Psoas muscle (tissue), 8 donors: ENCODE data around the gene ATG3. TPM values are rescaled to one million over a fixed set of nuclear protein-coding genes. Genes with fewer than 3 reads are reported as not detected.
A peak's percentile ranks its signal among the peaks of the same experiment; 100 is the strongest.
"Not testable (repeated sequence)": the region's sequence is repeated elsewhere in the genome, so short reads cannot be mapped to it uniquely, and the experiment has no call there.

Source experiments
- ATAC-seq, 4 donors: fragments of 200-7000 bp; cut with Tn5 transposase; one replicate each; pipeline ENCODE4 v1.9.1; 2020; ENCODE audit warnings: moderate library complexity in 3 of 4, mild to moderate bottlenecking in 2 of 4
- DNase-seq, 2 donors: peaks; one replicate each; pipeline ENCODE4 v3.0.0-alpha.2; 2020
- H3K27ac ChIP-seq: fragments of 200-600 bp; one replicate; pipeline ENCODE4 v1.8.0; 2022
- H3K27me3 ChIP-seq, 3 donors: fragments of 200-600 bp in 1 of 3; one replicate each; pipeline versions ENCODE4 v1.6.1 to v1.8.0; 2013 to 2022; ENCODE audit warnings: low read length in 2 of 3, mild to moderate bottlenecking in 2 of 3, moderate library complexity in 1 of 3; ENCODE audit not compliant: insufficient read depth in 3 of 3
- H3K36me3 ChIP-seq, 2 donors: fragments of 200-600 bp in 1 of 2; one replicate each; pipeline versions ENCODE4 v1.6.1 to v1.8.0; 2013 to 2022; ENCODE audit warnings: low read depth in 1 of 2, mild to moderate bottlenecking in 1 of 2, moderate library complexity in 1 of 2; ENCODE audit not compliant: insufficient read depth in 1 of 2
- H3K4me1 ChIP-seq: fragments of 200-600 bp; one replicate; pipeline ENCODE4 v1.8.0; 2022
- H3K4me3 ChIP-seq: fragments of 200-600 bp; one replicate; pipeline ENCODE4 v1.8.0; 2022; ENCODE audit warnings: mild to moderate bottlenecking
- H3K9me3 ChIP-seq: fragments of 200-600 bp; one replicate; pipeline ENCODE4 v1.8.0; 2022
- CTCF ChIP-seq: fragments of 200-600 bp; IDR thresholded peaks from one replicate; pipeline ENCODE4 v1.8.0; 2022; ENCODE audit warnings: antibody characterized with exemption
- WGBS, 3 donors: extraction: QIAGEN DNeasy Blood & Tissue Kit; methylation state at CpG; one replicate each; pipeline versions ENCODE4 v1.1.6 to v1.1.7; 2013; 5-methylcytosine and 5-hydroxymethylcytosine counted together
- intact Hi-C, 2 donors: fragments of 100-400 bp; cut with DNase I; formaldehyde crosslinking; loops; one replicate each; pipeline versions ENCODE4 v1.11.0 to v1.14.2; 2022
- polyA plus RNA-seq, 3 donors: library from polyadenylated mRNA; stranded (reverse); fragments of 200-250 nt; gene quantifications; one replicate each; pipeline ENCODE4 v1.2.3, GENCODE V29; 2013
- total RNA-seq, 4 donors: library from RNA; stranded (reverse); fragmentation: NEBNext Ultra II Directional in 2 of 4; extraction: Animal tissue kit (Norgen Biotek cat#: 25700) in 2 of 4; gene quantifications; one replicate each; pipeline versions ENCODE4 v1.2.1 to v1.2.4, GENCODE V29; 2021 to 2023
- donor health status: healthy with polysubstance abuse.
- donor health status: DM: no; HTN: no; CAD: no; lungs with moderate emphysema.
- donor health status: Bipolar disorder and iron deficiency.
- donor health status: healthy.
- donor health status: DM: yes; HTN: yes; CAD: no.
- donor health status: DM: no; HTN: no; CAD: no.
- donor health status: DM: no; HTN: no; CAD: no.
- donor health status: DM: yes; HTN: yes; CAD: no.

ATG3 gene
- total and polyA plus RNA-seq, 7 donors, result 27.5 to 75.0 (median 31.9) TPM

DNA sequence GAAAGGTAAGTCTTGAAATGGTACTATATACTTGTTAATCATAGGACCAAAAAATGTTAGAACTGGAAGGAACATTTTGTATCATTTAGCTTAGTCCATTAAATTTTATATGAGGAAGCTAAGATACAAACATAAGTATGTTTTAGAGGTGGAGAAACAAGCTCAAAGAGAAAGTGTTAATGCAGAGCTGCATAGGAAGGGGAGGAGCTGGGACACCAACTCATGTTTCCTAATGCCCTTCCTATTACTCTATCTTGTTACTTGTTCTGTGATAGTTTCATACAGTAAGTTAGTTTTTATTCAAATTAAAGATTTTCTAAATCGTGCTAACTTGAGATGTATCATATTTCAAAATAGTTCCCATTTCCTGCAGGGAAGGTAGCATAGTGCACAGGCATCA is 7.5 kb upstream of the ATG3 start:
- H3K27me3 ChIP-seq, result no peaks in the 10 kb centered on the region
- ATAC-seq (no peak), DNase-seq (no peak)
- no peaks in the 10 kb centered on the region for H3K9me3 ChIP-seq
- TF ChIP-seq CTCF, result no peak
- 13 to 19% (median 19%) methylated on average over 1 of the region's 1 CpG for WGBS, 3 donors
- H3K27ac ChIP-seq, result no peak overlapping the region
- H3K4me1 ChIP-seq, result no peaks in the 10 kb centered on the region
- H3K4me3 ChIP-seq, result no peak overlapping the region
- intact Hi-C loops, result loop anchor here in 1 of 2 donors (10.0 kb wide), 1 partner anchor 416 kb away; no protein-coding TSS in a partner anchor
- peaks cover 2 to 91% of the 10 kb centered on the region in 2 donors for H3K36me3 ChIP-seq

DNA sequence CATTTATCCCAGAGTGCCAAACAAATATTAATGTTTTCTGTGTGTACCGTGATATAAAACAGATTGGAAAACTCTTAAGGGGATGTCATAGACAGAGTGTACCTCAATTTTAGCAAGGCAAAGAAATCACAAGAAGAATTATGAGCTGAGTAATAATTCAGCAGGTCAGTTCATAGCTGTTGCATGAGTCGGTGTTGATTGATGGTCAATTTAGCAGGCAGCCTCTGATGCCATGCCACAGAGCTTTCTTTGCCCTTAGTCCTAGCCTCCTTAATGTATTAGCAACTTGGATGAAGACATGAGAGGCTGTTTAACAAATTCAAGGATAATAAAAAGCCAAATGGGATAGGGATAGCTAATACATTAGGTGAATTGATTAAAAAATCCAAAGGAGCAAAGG is 6.9 kb upstream of the ATG3 start:
- H3K27me3 ChIP-seq, result no peaks in the 10 kb centered on the region
- intact Hi-C loops, result loop anchor here (1.0 to 10.0 kb wide), 2 partner anchors 16 to 416 kb away; no protein-coding TSS in a partner anchor
- peaks cover 2 to 91% of the 10 kb centered on the region in 2 donors for H3K36me3 ChIP-seq
- H3K27ac ChIP-seq, result no peak overlapping the region
- WGBS, 3 donors, result 82 to 88% (median 84%) methylated on average over 2 of the region's 2 CpGs
- DNase-seq (no peak), ATAC-seq (peak in 1 of 4 donors; percentile 68)
- no peaks in the 10 kb centered on the region for H3K4me1 ChIP-seq
- TF ChIP-seq CTCF, result no peak
- H3K9me3 ChIP-seq, result no peaks in the 10 kb centered on the region
- H3K4me3 ChIP-seq, result no peak overlapping the region

DNA sequence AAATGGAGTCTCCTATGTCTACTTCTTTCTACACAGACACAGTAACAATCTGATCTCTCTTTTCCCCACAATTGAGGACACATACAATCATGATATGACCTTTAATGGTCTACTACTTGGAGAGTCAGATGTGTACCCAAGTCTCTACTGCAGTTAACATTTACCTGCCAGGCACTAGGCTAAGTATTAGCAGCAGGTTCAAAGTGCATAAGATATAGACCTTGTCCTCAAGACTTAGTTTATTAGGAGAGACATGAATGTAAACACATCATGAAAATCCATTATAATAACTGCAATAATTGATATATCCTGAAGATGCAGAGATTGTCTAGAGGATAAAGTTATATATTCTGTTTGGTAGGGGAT is 3.2 kb upstream of the ATG3 start:
- H3K4me1 ChIP-seq, result peaks cover 15% of the 10 kb centered on the region
- ATAC-seq (no peak), DNase-seq (no peak)
- H3K9me3 ChIP-seq, result no peaks in the 10 kb centered on the region
- no peak overlapping the region for H3K4me3 ChIP-seq
- H3K36me3 ChIP-seq, result peaks cover 2 to 57% of the 10 kb centered on the region in 2 donors
- H3K27ac ChIP-seq, result no peak overlapping the region
- no peak for TF ChIP-seq CTCF
- intact Hi-C loops, result loop anchor here in 1 of 2 donors (10.0 kb wide), 1 partner anchor 420 kb away; no protein-coding TSS in a partner anchor
- H3K27me3 ChIP-seq, result no peaks in the 10 kb centered on the region

DNA sequence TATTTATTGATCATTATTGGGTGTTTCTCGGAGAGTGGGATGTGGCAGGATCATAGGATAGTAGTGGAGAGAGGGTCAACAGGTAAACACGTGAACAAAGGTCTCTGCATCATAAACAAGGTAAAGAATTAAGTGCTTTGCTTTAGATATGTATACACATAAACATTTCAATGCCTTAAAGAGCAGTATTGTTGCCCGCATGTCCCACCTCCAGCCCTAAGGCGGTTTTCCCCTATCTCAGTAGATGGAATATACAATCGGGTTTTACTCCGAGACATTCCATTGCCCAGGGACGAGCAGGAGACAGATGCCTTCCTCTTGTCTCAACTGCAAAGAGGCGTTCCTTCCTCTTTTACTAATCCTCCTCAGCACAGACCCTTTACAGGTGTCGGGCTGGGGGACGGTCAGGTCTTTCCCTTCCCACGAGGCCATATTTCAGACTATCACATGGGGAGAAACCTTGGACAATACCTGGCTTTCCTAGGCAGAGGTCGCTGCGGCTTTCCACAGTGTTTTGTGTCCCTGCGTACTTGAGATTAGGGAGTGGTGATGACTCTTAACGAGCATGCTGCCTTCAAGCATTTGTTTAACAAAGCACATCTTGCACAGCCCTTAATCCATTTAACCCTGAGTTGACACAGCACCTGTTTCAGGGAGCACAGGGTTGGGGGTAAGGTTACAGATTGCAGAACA is 2.6 kb upstream of the ATG3 start:
- peaks cover 20% of the 10 kb centered on the region for H3K4me1 ChIP-seq
- H3K27me3 ChIP-seq, ATAC-seq, H3K9me3 ChIP-seq, H3K27ac ChIP-seq, DNase-seq, H3K4me3 ChIP-seq: not testable (repeated sequence)
- peaks cover under 1 to 51% of the 10 kb centered on the region in 2 donors for H3K36me3 ChIP-seq
- whole genome bisulfite sequencing, 3 donors, result 69 to 71% (median 69%) methylated on average over 13 of the region's 15 CpGs
- intact Hi-C loops, result loop anchor here in 1 of 2 donors (10.0 kb wide), 1 partner anchor 420 kb away; no protein-coding TSS in a partner anchor

- 0 to 1% (median 0%) methylated on average over 29 of the region's 29 CpGs for WGBS, 3 donors
- H3K27ac ChIP-seq, result peak overlapping the region; percentile 94
- H3K36me3 ChIP-seq, result peaks cover 0 to 24% of the 10 kb centered on the region in 2 donors
- ATAC-seq (peak; percentile 66 to 74 (median 66)), DNase-seq (no peak)
- H3K4me1 ChIP-seq, result peaks cover 30% of the 10 kb centered on the region
- peak overlapping the region; percentile 81 for H3K4me3 ChIP-seq
- intact Hi-C loops, result loop anchor here in 1 of 2 donors (10.0 kb wide), 1 partner anchor 423 kb away; no protein-coding TSS in a partner anchor
- H3K27me3 ChIP-seq, result no peaks in the 10 kb centered on the region
- no peaks in the 10 kb centered on the region for H3K9me3 ChIP-seq
- TF ChIP-seq CTCF, result no peak
Measured at GRCh38 chr3:112561484-112561733, 353 bp downstream of the ATG3 start.
